Neutrophil (primary cell): ENCODE results near the gene SELPLG.

Experiments
- H3K27ac ChIP-seq: fragments of 200-600 bp; sonication (generic); 2 replicates; pipeline ENCODE4 v1.5.1; 2016; ENCODE audit warnings: mild to moderate bottlenecking, moderate library complexity
- H3K27me3 ChIP-seq: fragments of 200-600 bp; sonication (generic); 2 replicates; pipeline ENCODE4 v1.6.0; 2016; ENCODE audit warnings: mild to moderate bottlenecking
- H3K36me3 ChIP-seq: fragments of 200-600 bp; sonication (generic); 2 replicates; pipeline ENCODE4 v1.5.1; 2017
- H3K4me1 ChIP-seq, 2 experiments: fragments of 200-600 bp in 1 of 2; sonication (generic) in 1 of 2; 1 replicate in 1 of 2; 2 replicates in 1 of 2; pipeline versions ENCODE4 v1.5.1 to v1.6.1; 2013 to 2016; ENCODE audit warnings: low read depth in 1 of 2, low read length in 1 of 2, mild to moderate bottlenecking in 1 of 2, moderate library complexity in 1 of 2; ENCODE audit not compliant: control insufficient read depth in 1 of 2, insufficient read depth in 1 of 2
- H3K4me3 ChIP-seq, 2 experiments: fragments of 200-600 bp in 1 of 2; sonication (generic) in 1 of 2; 1 replicate in 1 of 2; 2 replicates in 1 of 2; pipeline ENCODE4 v1.5.1; 2013 to 2016; ENCODE audit warnings: low read depth in 1 of 2, low read length in 1 of 2, mild to moderate bottlenecking in 1 of 2, moderate library complexity in 1 of 2
- H3K9me3 ChIP-seq: fragments of 200-600 bp; sonication (generic); 2 replicates; pipeline ENCODE4 v1.5.1; 2016
- TF ChIP-seq, protein P1 (sequence below): fragments of 200-600 bp; sonication (generic); IDR thresholded peaks from 2 replicates; pipeline ENCODE4 v1.5.1; 2016; ENCODE audit warnings: antibody characterized with exemption

Gene SELPLG

GRCh38 chr12:108599541-108599940 is 34.2 kb downstream of the SELPLG start:
- no peaks in the 10 kb centered on the region for H3K4me1 ChIP-seq
- TF ChIP-seq, protein P1, sequence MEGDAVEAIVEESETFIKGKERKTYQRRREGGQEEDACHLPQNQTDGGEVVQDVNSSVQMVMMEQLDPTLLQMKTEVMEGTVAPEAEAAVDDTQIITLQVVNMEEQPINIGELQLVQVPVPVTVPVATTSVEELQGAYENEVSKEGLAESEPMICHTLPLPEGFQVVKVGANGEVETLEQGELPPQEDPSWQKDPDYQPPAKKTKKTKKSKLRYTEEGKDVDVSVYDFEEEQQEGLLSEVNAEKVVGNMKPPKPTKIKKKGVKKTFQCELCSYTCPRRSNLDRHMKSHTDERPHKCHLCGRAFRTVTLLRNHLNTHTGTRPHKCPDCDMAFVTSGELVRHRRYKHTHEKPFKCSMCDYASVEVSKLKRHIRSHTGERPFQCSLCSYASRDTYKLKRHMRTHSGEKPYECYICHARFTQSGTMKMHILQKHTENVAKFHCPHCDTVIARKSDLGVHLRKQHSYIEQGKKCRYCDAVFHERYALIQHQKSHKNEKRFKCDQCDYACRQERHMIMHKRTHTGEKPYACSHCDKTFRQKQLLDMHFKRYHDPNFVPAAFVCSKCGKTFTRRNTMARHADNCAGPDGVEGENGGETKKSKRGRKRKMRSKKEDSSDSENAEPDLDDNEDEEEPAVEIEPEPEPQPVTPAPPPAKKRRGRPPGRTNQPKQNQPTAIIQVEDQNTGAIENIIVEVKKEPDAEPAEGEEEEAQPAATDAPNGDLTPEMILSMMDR: no peak
- H3K27me3 ChIP-seq: peaks cover 8% of the 10 kb centered on the region
- H3K4me3 ChIP-seq: no peak overlapping the region
- H3K36me3 ChIP-seq: no peaks in the 10 kb centered on the region
- no peak overlapping the region for H3K27ac ChIP-seq
- H3K9me3 ChIP-seq: no peaks in the 10 kb centered on the region

DNA sequence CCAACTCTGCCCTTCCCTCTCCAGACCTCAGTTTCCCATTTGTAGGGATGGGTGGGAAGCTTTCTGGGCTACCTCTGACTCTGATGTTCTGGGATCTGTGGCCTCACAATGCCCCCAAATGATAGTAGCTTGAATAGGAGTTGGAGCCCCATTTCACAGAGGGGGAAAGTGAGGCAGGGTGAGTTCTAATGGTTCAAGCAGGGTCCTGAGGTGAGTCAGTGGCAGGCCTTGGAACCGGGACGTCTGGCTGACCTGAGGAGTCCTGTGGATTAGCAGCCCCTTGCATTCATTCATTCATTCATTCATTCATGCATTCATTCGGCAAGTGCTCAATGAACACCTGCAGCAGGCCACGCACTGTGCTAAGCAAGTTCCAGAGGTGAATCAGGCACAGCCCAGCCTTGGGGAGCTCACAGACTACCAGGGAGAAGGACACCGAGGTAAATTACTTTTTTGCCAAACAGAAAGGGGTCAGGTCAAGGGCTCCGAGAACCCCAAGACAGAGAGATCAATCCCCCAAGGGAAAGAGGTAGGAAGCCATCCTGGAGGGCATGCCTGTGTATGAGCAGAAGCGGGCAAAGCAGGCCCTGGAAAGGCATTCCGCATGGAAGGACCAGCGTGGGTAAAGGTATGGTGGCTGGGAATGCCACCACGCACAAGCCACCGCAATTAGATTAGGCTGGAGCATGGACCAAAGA is 35.0 kb downstream of the SELPLG start:
- Histone ChIP-seq H3K4me3 (no peak overlapping the region), H3K9me3 (no peaks in the 10 kb centered on the region), H3K27ac (no peak overlapping the region), H3K27me3 (peaks cover 8% of the 10 kb centered on the region), H3K4me1 (no peaks in the 10 kb centered on the region), H3K36me3 (no peaks in the 10 kb centered on the region)
- TF ChIP-seq, protein P1: no peak

DNA sequence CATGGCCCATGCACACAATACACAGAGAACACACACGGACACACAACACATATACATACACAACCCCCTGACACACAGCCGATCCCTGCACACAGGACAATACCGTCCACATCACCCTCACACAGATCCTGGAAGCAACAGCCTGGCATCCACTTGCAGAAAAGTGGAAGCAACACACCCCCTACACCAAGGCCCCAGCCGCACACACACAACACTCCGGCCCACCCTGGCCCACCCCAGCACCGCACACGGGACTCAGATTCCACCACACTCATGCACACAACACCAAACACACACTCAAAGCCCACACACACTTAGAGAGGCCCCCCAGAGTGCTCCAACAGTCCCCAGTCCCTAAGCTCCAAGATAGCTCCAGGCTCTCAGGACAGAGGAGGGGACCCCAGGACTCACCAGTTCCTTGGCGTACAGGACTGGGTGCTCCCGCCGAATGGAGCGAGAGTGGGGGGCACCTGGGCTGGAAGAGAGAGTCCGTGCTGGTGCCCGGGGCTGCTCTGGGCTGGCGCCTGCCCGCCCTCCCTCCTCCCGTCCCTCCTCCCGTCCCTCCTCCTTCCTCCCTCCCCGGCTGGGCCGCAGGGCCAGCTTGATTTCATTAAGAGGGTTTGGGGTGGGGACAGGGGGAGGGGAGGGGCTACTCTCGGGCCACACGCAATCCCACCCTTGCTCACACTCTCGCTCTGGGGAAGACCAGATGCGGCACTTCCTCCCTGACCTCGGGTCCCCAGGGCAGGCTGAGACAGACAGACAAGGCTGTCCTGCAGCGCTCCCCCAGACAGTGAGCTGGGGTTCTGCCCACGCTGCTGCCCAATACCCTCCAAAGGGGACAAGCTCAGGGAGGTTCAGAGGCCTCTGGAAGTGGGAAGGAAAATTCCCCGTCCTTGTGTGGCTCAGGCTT is 35.9 kb downstream of the SELPLG start, which contains the start of gene TMEM119:
TMEM119 (minus strand) TSS at position 526 of the 913 bp plus-strand sequence. CDS start 5,701 bp downstream, outside the sequence.
- Histone ChIP-seq H3K4me3 (no peak within 1 kb of the TSS), H3K27me3 (peaks cover 8% of the 10 kb centered on the region), H3K27ac (no peak within 1 kb of the TSS), H3K9me3 (no peaks in the 10 kb centered on the region), H3K36me3 (no peaks in the 10 kb centered on the region), H3K4me1 (no peaks in the 10 kb centered on the region)
- TF ChIP-seq, protein P1: no peak

GRCh38 chr12:108596854-108597558 is 36.7 kb downstream of the SELPLG start:
- no peaks in the 10 kb centered on the region for H3K36me3 ChIP-seq
- peaks cover 8% of the 10 kb centered on the region for H3K27me3 ChIP-seq
- no peak overlapping the region for H3K4me3 ChIP-seq
- no peaks in the 10 kb centered on the region for H3K9me3 ChIP-seq
- no peaks in the 10 kb centered on the region for H3K4me1 ChIP-seq
- TF ChIP-seq, protein P1: no peak
- H3K27ac ChIP-seq: no peak overlapping the region
